AG04449 (cell line): Measurements from ENCODE around the gene ZIM2.
"Not testable (repeated sequence)": the region's sequence is repeated elsewhere in the genome, so short reads cannot be mapped to it uniquely, and the experiment has no call there.

Experiments used
- CTCF ChIA-PET: fragments of 350-600 bp; formaldehyde crosslinking; extraction: SDS; loops from one replicate; lab custom pipeline; 2021; ENCODE audit warnings: antibody characterized with exemption; lab: Yijun Ruan, JAX
- POLR2A ChIA-PET: fragments of 400-600, 350-600 bp; formaldehyde crosslinking; extraction: SDS; loops from one replicate; lab custom pipeline; 2020; ENCODE audit warnings: antibody characterized with exemption, inconsistent platforms; lab: Yijun Ruan, JAX
- DNase-seq: peaks from one replicate; pipeline ENCODE4 v3.0.0-alpha.2; 2010; ENCODE audit warnings: low read depth, low spot score
- H3K4me3 ChIP-seq: 2 replicates; pipeline ENCODE4 v1.5.1; 2011; ENCODE audit warnings: low read depth, mild to moderate bottlenecking, control low read depth, low read length
- CTCF ChIP-seq: IDR thresholded peaks from one replicate; pipeline ENCODE4 v1.5.1; 2011; ENCODE audit warnings: mild to moderate bottlenecking, moderate library complexity, low read length, control low read depth, inconsistent platforms; ENCODE audit not compliant: insufficient read depth; ENCODE audit errors: missing control alignments

The ZIM2 gene

GRCh38 chr19:56864443-56865125, 24.1 kb upstream of the ZIM2 start:
- CTCF ChIA-PET, result no interaction called here
- no peak for TF ChIP-seq CTCF
- no peak overlapping the region for H3K4me3 ChIP-seq
- POLR2A ChIA-PET, result no interaction called here
- no peak for DNase-seq

- no peak for DNase-seq
- TF ChIP-seq CTCF, result no peak
- ChIA-PET CTCF (no interaction called here), POLR2A (no interaction called here)
- H3K4me3 ChIP-seq, result no peak overlapping the region
Measured at GRCh38 chr19:56862741-56863140, 22.2 kb upstream of the ZIM2 start.

GRCh38 chr19:56860409-56860808, 19.9 kb upstream of the ZIM2 start:
- POLR2A ChIA-PET, H3K4me3 ChIP-seq, CTCF ChIA-PET, DNase-seq: not testable (repeated sequence)

GRCh38 chr19:56858026-56858425, 17.5 kb upstream of the ZIM2 start:
- no peak for TF ChIP-seq CTCF
- POLR2A ChIA-PET, result no interaction called here
- CTCF ChIA-PET, result no interaction called here

GRCh38 chr19:56856822-56857221, 16.3 kb upstream of the ZIM2 start:
- ChIA-PET CTCF (no interaction called here), POLR2A (no interaction called here)
- no peak for DNase-seq
- no peak overlapping the region for H3K4me3 ChIP-seq
- TF ChIP-seq CTCF, result no peak

More at GRCh38 chr19:56858026-56858425, 17.5 kb upstream of the ZIM2 start:
- no peak for DNase-seq
- no peak overlapping the region for H3K4me3 ChIP-seq

GRCh38 chr19:56852361-56852760, 11.8 kb upstream of the ZIM2 start:
- CTCF ChIA-PET, DNase-seq, H3K4me3 ChIP-seq, POLR2A ChIA-PET: not testable (repeated sequence)

- no peak overlapping the region for H3K4me3 ChIP-seq
Measured at GRCh38 chr19:56848166-56848565, 7.6 kb upstream of the ZIM2 start.

More at GRCh38 chr19:56848166-56848565, 7.6 kb upstream of the ZIM2 start:
- DNase-seq, result no peak
- ChIA-PET CTCF (no interaction called here), POLR2A (no interaction called here)
- no peak for TF ChIP-seq CTCF
